ENCODE measurements around the gene RELA.
A peak's percentile ranks its signal among the peaks of the same experiment; 100 is the strongest.
"Not testable (repeated sequence)": the region's sequence is repeated elsewhere in the genome, so short reads cannot be mapped to it uniquely, and the experiment has no call there.

RELA gene

GRCh38 chr11:65662799-65663638, at the start of gene RELA:
TSS of gene RELA (minus strand) at chr11:65662916. CDS start at chr11:65662832, 84 bp downstream.
- DNase-seq, result peak; percentile 93

DNA sequence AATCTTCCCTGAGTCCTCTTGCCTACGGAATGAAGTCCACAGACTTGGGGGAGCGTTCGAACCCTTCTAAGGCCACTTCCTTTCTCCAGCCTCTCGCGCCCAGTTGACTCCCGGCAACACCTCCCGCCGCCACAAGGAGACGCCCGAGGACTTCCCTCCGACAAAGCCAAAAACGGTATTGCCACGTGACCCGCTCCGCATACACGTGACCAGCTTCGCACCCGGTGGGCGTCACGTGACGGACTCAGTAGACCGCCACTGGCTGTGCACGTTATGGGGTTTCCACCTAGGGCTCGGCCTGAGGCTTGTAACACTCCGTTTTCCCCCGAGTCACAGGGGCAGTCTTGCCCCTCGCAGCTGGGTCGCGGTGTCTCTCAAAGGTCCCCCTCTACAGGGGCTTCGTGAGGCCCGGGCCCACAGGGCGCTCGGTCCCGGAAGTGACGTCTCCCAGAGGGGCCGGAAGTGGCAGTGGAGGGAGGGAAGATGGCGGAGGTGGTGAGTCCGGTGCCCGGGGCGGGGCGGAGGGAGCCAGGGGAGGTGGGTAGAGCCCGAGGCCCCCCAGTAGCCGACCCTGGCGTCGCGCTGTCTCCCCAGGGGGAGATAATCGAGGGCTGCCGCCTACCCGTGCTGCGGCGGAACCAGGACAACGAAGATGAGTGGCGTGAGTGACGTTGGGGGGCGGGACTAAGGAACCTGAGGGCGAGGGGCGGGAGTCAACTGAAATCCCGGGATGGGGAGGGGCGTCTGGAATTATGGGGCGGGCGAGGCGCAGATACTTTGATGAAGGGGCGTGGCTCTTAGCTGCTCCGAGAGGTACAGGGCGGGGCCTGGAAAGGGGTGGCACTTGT, 49.3 kb upstream of the RELA start, which contains the start of gene KAT5:
Gene KAT5, plus strand, starts transcription at position 468 of the 848 bp plus-strand sequence. Its CDS starts 16 bp downstream, at position 484.
- peak; percentile 99 for DNase-seq

DNA sequence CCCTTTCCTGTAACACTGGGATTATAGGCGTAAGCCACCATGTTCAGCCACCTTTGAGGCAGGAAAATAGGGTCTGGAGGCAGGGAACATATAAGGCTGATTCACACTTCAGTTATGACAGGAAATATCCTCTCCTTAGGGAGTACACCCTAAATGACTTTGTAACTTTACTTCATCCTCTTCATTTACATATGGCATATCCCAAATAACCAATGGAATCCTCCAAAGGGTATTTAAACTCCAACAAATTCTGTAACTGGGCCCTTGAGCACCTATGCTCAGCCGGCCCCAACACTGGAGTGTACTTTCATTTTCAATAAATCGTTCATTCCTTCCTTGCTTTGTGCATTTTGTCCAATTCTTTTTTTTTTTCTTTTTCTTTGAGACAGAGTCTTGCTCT, 47.7 kb upstream of the RELA start:
- DNase-seq, result no peak

DNA sequence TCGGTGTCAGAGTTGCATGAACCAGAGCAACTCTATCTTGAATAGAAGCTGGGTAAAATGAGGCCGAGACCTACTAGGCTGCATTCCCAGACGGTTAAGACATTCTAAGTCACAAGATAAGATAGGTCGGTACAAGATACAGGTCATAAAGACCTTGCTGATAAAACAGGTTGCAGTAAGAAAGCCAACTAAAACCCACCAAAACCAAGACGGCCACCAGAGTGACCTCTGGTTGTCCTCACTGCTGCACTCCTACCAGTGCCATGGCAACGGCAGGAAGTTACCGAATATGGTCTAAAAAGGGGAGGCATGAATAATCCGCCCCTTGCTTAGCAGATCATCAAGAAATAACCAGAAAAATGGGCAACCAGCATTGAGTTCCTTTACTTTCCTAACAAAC, 46.9 kb upstream of the RELA start:
- DNase-seq, result no peak

DNA sequence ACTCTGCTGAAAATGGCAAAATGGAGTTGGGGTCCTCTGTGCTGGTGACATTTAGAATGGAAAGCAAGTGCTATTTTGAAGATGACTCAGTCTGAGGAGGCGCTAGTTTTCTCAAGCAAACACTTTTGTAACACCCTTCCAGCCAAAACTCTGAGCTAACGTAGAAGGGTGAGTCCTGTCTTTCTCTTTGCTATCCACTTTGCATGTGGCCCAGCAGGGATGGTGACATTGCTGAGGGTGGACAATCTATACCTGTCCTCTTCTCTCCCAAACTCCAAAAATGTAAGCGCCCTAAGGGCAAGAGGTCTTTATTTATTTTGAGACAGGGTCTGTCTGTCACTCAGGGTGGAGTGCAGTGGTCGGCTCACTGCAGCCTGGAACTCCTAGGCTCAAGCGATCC, 45.7 kb upstream of the RELA start:
- no peak for DNase-seq

- not testable (repeated sequence) for DNase-seq
Measured at GRCh38 chr11:65707002-65707401, 44.3 kb upstream of the RELA start.

GRCh38 chr11:65706303-65706763, 43.6 kb upstream of the RELA start:
- peak; percentile 84 for DNase-seq

- DNase-seq, result no peak
Measured at GRCh38 chr11:65703846-65704245, 41.1 kb upstream of the RELA start.

GRCh38 chr11:65701686-65702085, 39.0 kb upstream of the RELA start:
- no peak for DNase-seq

DNA sequence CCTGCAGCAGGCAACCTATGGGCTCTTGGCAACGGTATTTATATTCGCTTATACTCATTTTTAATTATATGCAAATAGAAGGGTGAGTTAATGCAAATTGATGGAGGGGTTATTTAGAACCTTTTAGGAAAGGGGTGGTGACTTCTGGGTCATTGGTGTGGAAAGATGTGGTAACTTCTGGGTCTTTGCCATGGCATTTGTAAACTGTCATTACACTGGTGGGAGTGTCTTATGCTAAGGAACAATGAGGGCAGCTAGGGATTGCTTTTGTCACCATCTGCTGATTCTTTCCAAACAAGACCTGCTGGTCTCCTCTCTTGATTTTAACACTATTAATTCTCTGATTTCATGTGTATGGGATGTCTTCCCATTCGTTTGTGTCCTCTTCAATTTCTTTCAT, 37.7 kb upstream of the RELA start:
- no peak for DNase-seq

- DNase-seq, result no peak
Measured at GRCh38 chr11:65699306-65699705, 36.6 kb upstream of the RELA start.

- no peak for DNase-seq
Measured at GRCh38 chr11:65698205-65698604, 35.5 kb upstream of the RELA start.

- no peak for DNase-seq
Measured at GRCh38 chr11:65696802-65697552, 34.3 kb upstream of the RELA start.

DNA sequence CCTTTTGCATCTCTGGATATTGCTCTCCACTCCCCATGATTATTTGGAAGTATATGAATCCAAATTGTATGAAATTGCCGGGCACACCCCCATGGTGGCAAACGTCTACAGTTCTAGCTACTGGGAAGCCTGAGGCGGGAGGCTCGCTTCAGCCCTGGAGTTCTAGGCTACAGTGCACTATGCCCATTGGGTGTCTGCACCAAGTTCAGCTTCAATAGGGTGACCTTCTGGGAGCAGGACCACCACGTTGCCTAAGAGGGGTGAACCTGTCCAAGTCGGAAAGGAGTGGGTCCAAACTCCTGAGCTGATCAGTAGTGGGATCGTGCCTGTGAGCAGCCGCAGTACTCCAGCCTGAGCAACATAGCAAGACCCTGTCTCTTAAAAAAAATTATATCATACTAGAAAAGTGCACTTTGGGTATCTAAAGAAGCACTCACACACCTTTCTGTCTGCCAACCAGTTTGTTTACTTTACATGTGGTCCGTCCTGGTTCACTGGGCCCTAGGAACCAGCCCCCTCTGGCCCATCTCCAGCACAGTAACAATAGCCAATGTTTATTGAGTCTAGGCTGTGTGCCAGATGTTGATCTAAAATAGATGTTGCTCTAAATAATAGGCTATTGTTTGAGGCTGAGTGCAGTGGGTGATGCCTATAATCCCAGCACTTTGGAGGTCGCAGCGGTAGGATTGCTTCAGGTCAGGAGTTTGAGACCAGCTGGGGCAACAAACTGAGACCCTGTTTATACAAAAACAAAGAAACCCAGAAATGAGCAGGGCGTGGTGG, 32.9 kb upstream of the RELA start:
- DNase-seq, result no peak

DNA sequence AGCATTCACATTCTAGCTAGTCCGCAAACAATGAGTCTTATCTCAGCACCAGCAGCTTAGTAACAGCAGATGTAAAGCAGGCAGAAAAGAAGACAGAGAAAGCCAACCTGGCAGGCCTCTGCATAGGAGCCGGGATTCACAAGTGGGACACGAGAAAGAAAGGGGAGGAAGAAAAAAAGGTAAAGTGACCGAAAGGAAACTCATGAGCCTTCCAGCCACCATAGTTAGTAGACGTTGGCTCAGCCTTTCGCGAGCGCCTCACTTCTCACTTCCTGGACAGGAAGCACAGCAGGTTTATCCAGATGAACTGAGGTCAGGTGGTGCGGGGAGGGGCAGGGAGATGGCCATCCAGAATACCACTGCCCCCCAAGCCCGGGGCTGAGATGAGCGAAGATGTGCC, 29.7 kb upstream of the RELA start:
- no peak for DNase-seq

GRCh38 chr11:65691847-65692246, 29.1 kb upstream of the RELA start:
- not testable (repeated sequence) for DNase-seq

GRCh38 chr11:65685981-65686380, 23.3 kb upstream of the RELA start:
- DNase-seq, result no peak

DNA sequence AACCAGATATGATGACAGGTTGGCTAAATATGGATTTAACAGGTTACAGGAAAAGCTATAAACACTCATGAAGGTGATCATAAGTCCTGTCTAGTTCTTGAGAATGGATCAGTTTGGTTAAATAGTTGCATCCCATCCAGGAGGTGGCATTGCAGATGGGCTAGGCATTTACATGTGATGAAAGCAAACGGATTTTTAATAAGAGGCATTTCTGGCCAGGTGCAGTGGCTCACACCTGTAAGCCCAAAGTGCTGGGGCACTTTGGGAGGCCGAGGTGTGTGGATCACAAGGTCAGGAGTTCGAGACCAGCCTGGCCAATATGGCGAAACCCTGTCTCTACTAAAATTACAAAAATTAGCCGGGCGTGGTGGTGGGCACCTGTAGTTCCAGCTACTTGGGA, 20.8 kb upstream of the RELA start:
- DNase-seq, result not testable (repeated sequence)

- no peak for DNase-seq
Measured at GRCh38 chr11:65680192-65680743, 17.6 kb upstream of the RELA start.

DNA sequence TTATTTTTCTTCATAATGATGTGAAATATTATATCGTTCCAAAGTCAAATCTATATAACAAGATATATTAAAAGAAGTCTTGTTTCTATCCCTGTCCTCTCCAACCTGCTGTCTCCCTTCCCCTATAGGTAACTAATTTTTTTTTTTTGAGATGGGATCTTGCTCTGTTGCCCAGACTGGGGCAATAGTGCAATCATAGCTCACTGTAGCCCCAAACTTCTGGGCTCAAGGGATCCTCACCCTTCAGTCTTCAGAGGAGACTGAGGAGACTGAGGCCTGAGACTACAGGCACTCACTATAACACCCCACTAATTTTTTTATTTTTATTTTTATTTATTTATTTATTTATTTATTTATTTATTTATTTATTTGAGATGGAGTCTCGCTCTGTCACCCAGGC, 10.3 kb upstream of the RELA start:
- no peak for DNase-seq

- DNase-seq, result no peak
Measured at GRCh38 chr11:65672180-65672860, 9.6 kb upstream of the RELA start.
